Activated naive CD4-positive, alpha-beta T cell treated with anti-CD3 and anti-CD28 coated beads, Interleukin-2, amount 50 U/mL, for 24 hours (primary cell): ENCODE results near the gene L1TD1.
"Not testable (repeated sequence)": the region's sequence is repeated elsewhere in the genome, so short reads cannot be mapped to it uniquely, and the experiment has no call there.

ENCODE experiments used
- H3K27ac Mint-ChIP-seq: one replicate; pipeline ENCODE4 v1.8.0; 2021; ENCODE audit warnings: mild to moderate bottlenecking, mixed read lengths
- H3K27me3 Mint-ChIP-seq: one replicate; pipeline ENCODE4 v1.8.0; 2021; ENCODE audit warnings: mixed read lengths
- H3K36me3 Mint-ChIP-seq: one replicate; pipeline ENCODE4 v1.8.0; 2021; ENCODE audit warnings: mixed read lengths
- H3K4me1 Mint-ChIP-seq: one replicate; pipeline ENCODE4 v1.8.0; 2021; ENCODE audit warnings: mixed read lengths
- H3K4me3 Mint-ChIP-seq: one replicate; pipeline ENCODE4 v1.8.0; 2021; ENCODE audit warnings: mild to moderate bottlenecking, mixed read lengths
- H3K9me3 Mint-ChIP-seq: one replicate; pipeline ENCODE4 v1.8.0; 2021; ENCODE audit warnings: mixed read lengths

L1TD1 gene, protein sequence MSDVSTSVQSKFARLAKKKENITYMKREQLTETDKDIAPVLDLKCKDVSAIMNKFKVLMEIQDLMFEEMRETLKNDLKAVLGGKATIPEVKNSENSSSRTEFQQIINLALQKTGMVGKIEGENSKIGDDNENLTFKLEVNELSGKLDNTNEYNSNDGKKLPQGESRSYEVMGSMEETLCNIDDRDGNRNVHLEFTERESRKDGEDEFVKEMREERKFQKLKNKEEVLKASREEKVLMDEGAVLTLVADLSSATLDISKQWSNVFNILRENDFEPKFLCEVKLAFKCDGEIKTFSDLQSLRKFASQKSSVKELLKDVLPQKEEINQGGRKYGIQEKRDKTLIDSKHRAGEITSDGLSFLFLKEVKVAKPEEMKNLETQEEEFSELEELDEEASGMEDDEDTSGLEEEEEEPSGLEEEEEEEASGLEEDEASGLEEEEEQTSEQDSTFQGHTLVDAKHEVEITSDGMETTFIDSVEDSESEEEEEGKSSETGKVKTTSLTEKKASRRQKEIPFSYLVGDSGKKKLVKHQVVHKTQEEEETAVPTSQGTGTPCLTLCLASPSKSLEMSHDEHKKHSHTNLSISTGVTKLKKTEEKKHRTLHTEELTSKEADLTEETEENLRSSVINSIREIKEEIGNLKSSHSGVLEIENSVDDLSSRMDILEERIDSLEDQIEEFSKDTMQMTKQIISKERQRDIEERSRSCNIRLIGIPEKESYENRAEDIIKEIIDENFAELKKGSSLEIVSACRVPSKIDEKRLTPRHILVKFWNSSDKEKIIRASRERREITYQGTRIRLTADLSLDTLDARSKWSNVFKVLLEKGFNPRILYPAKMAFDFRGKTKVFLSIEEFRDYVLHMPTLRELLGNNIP

GRCh38 chr1:62194651-62195544 lies at the start of gene L1TD1:
Gene L1TD1 (plus strand): TSS chr1:62194849. CDS start chr1:62206629, 11,780 bp downstream.
- Mint-ChIP-seq H3K27ac (no peak within 1 kb of the TSS), H3K4me3 (no peak within 1 kb of the TSS), H3K27me3 (peaks cover 24% of the 10 kb centered on the region)

DNA sequence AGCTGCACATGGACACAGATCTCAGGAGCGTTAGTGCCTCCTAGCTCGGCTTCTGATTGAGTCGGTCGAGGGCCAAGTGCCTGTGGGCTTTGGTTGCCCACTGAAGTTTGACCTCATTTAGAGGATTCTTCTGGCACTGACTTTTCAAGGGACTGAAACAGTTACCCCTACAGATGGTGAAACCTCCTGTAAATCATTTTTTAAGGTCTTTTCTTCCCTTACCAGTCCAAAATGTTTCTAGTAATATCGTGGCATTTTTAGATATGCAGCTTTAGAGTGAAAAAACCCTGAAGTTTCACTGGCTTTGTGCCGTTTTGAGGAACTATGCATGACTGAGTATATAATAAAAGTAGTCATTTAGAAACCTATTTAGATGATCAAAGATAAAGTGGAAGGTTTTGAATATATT lies 34.7 kb upstream of the L1TD1 start:
- H3K9me3 Mint-ChIP-seq = no peaks in the 10 kb centered on the region
- no peaks in the 10 kb centered on the region for H3K27me3 Mint-ChIP-seq
- H3K36me3 Mint-ChIP-seq = no peaks in the 10 kb centered on the region
- no peaks in the 10 kb centered on the region for H3K4me1 Mint-ChIP-seq
- no peak overlapping the region for H3K4me3 Mint-ChIP-seq
- no peak overlapping the region for H3K27ac Mint-ChIP-seq

More at GRCh38 chr1:62194651-62195544, at the start of gene L1TD1:
- Mint-ChIP-seq H3K4me1 (peaks cover 6% of the 10 kb centered on the region), H3K36me3 (peaks cover 3% of the 10 kb centered on the region), H3K9me3 (no peaks in the 10 kb centered on the region)

DNA sequence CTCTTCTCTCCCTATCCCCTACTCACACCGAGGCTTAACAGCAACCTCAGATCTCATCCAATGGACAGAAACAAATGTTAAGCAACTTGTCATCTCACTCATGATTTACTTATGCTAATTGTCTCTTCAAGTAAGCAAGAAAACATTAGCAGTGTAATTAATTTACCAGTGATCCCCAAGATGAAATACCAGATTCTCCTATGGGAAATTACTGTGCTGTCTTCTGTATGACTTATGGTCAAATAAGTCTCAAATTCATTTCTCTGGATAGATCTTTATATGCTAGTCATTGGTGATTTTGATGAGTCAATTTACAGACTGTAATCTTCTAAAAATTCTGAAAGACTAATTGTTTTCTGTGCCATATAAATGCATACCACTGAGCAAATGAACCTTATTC lies 32.9 kb upstream of the L1TD1 start:
- Mint-ChIP-seq H3K4me3 (no peak overlapping the region), H3K27me3 (no peaks in the 10 kb centered on the region), H3K27ac (no peak overlapping the region), H3K36me3 (no peaks in the 10 kb centered on the region), H3K9me3 (no peaks in the 10 kb centered on the region), H3K4me1 (no peaks in the 10 kb centered on the region)

GRCh38 chr1:62170380-62170779 lies 24.3 kb upstream of the L1TD1 start:
- not testable (repeated sequence) for H3K36me3 Mint-ChIP-seq, H3K4me1 Mint-ChIP-seq, H3K27ac Mint-ChIP-seq, H3K27me3 Mint-ChIP-seq, H3K4me3 Mint-ChIP-seq, H3K9me3 Mint-ChIP-seq

GRCh38 chr1:62175568-62176179 lies 19.0 kb upstream of the L1TD1 start:
- Mint-ChIP-seq H3K9me3 (no peaks in the 10 kb centered on the region), H3K4me3 (no peak overlapping the region), H3K27ac (no peak overlapping the region), H3K27me3 (peaks cover 2% of the 10 kb centered on the region), H3K36me3 (no peaks in the 10 kb centered on the region), H3K4me1 (no peaks in the 10 kb centered on the region)

- Mint-ChIP-seq H3K9me3 (no peaks in the 10 kb centered on the region), H3K4me1 (no peaks in the 10 kb centered on the region), H3K4me3 (no peak overlapping the region), H3K27me3 (peaks cover 2% of the 10 kb centered on the region), H3K36me3 (no peaks in the 10 kb centered on the region), H3K27ac (no peak overlapping the region)
Measured at GRCh38 chr1:62176597-62177312, 17.9 kb upstream of the L1TD1 start.

DNA sequence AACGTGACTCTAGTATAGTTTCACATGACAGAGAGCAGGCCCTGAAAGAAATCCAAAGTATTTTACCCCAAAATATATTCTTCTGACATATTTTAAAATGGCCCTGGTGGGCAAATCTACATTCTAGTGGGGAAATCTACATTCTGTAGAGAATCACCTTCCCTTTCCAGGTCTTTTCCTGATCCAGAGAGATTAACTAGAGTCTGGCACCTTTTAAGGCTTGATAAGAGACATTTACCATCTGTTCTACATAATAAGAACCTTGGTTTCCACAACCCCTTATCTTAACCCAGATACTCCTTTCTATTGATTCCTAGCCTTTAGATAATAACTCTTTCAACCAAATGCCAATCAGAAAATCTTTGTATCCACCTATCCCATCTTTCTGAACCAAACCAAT lies 17.0 kb upstream of the L1TD1 start:
- no peaks in the 10 kb centered on the region for H3K9me3 Mint-ChIP-seq

DNA sequence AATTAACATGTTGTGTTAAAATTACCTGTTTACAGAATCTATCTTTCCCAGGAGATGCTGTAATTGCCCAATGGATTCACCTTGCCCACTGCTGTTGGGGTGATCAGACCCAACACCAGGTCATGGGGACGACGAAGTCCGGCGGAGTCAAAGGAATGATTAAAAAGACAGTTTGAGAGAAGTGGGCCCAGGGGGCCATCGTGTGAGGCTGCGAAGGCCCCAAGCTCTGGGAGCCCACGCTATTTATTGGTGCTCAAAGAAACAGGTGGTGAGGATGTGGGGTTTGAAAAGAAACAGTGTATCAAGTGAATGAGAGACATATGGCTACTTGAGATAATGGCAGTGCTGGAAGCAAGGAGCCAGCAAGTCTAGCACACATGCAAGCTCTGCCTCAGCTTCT lies 16.3 kb upstream of the L1TD1 start:
- Mint-ChIP-seq H3K27me3 (peaks cover 2% of the 10 kb centered on the region), H3K9me3 (no peaks in the 10 kb centered on the region), H3K4me3 (no peak overlapping the region), H3K4me1 (no peaks in the 10 kb centered on the region), H3K27ac (no peak overlapping the region), H3K36me3 (no peaks in the 10 kb centered on the region)

More for the DNA sequence above, 17.0 kb upstream of the L1TD1 start:
- H3K4me1 Mint-ChIP-seq = no peaks in the 10 kb centered on the region
- H3K36me3 Mint-ChIP-seq = no peaks in the 10 kb centered on the region
- H3K4me3 Mint-ChIP-seq = no peak overlapping the region
- no peak overlapping the region for H3K27ac Mint-ChIP-seq
- peaks cover 2% of the 10 kb centered on the region for H3K27me3 Mint-ChIP-seq

DNA sequence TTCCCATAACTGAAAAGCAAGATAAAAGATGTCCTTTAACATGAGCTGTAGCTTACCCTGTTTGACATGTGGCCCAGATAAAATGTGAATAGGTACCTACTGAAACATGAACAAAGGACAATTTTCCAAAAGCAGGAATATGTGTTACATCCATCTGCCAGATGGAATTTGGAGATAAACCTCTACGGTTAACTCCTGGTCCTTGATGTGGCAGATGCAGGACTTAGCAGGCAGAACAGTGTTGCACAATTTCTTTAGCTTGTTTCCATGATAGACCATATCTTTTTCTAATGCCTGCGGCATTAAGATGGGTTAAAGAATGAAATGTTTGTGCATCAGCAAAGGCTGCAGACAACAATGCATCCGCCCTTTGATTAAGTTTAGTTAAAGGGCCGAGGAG lies 14.6 kb upstream of the L1TD1 start:
- H3K4me3 Mint-ChIP-seq, H3K27me3 Mint-ChIP-seq, H3K27ac Mint-ChIP-seq, H3K4me1 Mint-ChIP-seq, H3K9me3 Mint-ChIP-seq, H3K36me3 Mint-ChIP-seq: not testable (repeated sequence)

DNA sequence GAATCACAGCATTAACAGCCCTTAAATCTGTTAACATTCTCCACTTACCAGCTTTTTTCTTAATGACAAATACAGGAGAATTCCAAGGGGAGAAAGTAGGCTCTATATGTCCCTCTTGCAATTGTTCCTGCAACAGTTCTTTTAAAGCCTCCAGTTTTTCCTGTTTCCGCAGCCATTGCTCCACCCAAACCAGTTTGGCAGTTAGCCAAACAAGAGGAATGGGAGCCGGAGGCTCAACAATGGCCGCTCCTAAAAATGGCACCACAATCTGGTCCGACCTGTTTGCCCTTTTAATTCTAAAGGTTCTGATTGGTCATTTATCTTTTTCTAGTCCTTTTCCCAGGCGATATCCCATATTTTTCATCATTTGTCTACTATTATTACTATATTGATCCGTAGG lies 14.0 kb upstream of the L1TD1 start:
- no peaks in the 10 kb centered on the region for H3K9me3 Mint-ChIP-seq

DNA sequence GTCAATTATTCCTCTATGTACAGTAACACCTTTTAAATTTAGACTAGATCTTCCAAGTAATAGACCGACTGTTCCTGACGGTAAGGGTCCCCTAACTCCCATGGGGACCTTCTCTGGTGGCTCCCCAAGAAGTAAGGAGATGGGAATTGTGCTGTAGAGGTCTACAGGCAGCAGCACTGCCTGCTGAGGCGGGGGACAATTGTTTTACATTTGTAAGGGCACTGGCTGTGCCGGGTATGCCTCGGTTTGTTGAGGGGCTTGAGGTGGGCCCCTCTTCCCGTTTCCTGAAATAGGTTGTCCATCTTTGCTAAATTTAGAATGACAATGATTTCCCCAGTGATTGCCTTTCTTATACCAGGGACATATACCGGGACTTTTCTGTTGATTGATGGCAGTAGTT lies 13.1 kb upstream of the L1TD1 start:
- no peaks in the 10 kb centered on the region for H3K36me3 Mint-ChIP-seq
- H3K9me3 Mint-ChIP-seq = no peaks in the 10 kb centered on the region
- H3K27me3 Mint-ChIP-seq = no peaks in the 10 kb centered on the region
- H3K4me1 Mint-ChIP-seq = no peaks in the 10 kb centered on the region
- H3K4me3 Mint-ChIP-seq = no peak overlapping the region
- H3K27ac Mint-ChIP-seq = no peak overlapping the region

More for the DNA sequence above, 14.0 kb upstream of the L1TD1 start:
- H3K4me1 Mint-ChIP-seq = no peaks in the 10 kb centered on the region
- H3K4me3 Mint-ChIP-seq = no peak overlapping the region
- H3K36me3 Mint-ChIP-seq = no peaks in the 10 kb centered on the region
- H3K27me3 Mint-ChIP-seq = no peaks in the 10 kb centered on the region
- no peak overlapping the region for H3K27ac Mint-ChIP-seq

GRCh38 chr1:62182157-62182556 lies 12.5 kb upstream of the L1TD1 start:
- not testable (repeated sequence) for H3K27ac Mint-ChIP-seq, H3K27me3 Mint-ChIP-seq, H3K4me1 Mint-ChIP-seq, H3K9me3 Mint-ChIP-seq, H3K36me3 Mint-ChIP-seq, H3K4me3 Mint-ChIP-seq

DNA sequence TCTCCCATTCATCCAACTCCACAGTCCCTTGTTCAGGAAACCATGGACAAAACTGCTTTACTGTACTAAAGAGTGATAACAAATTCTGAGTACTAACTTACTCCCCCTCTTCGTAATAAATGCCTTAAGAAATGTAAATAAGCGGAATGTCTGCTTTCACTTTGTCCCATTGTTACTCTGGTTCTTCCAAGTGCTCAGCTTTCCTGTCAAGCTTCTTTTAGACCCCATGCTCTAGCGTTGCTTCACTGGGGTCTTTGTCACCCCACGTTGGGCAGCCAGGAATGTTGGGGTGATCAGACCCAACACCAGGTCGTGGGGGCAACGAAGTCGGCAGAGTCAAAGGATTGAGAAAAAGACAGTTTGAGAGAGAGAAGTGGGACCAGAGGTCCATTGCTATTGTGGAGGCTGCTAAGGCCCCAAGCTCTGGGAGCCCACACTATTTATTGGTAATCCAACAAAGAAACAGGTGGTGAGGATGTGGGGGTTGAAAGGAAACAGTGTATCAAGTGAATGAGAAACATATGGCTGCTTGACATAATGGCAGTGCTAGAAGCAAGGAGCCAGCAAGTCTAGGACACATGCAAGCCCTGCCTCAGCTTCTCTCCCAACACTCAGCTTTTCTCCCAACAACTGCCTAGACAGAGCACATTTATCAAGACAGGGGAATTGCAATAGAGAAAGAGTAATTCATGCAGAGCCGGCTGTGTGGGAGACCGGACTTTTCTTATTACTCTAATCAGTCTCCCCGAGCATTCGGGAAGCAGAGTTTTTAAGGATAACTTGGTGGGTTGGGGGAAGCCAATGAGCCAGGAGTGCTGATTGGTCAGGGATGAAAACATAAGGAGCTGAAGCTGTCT lies 11.3 kb upstream of the L1TD1 start:
- not testable (repeated sequence) for H3K9me3 Mint-ChIP-seq, H3K27me3 Mint-ChIP-seq, H3K4me3 Mint-ChIP-seq, H3K36me3 Mint-ChIP-seq, H3K27ac Mint-ChIP-seq, H3K4me1 Mint-ChIP-seq

GRCh38 chr1:62184336-62184735 lies 10.3 kb upstream of the L1TD1 start:
- Mint-ChIP-seq H3K4me1 (no peaks in the 10 kb centered on the region), H3K9me3 (no peaks in the 10 kb centered on the region), H3K4me3 (no peak overlapping the region), H3K27ac (no peak overlapping the region), H3K36me3 (no peaks in the 10 kb centered on the region), H3K27me3 (no peaks in the 10 kb centered on the region)
